ENCODE measurements around the gene TREH.

DNA sequence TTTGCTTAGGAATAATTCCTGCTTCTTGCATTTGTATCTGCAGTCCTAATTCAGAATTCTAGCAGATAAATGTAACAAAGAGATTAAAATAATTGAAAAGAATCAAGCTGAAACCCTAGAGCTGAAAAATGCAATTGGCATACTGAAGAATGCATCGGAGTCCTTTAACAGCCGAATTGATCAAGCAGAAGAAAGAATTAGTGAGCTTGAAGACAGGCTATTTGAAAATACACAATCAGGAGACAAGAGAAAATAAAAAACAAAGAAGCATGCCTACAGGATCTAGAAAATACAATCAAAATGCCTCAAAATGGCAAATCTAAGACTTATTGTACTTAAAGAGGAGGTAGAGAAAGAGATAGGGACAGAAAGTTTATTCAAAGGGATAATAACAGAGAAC, 8.2 kb downstream of the TREH start:
- TF ChIP-seq CTCF (conservative IDR thresholded peaks at IDR 0.05), result no peak
- TF ChIP-seq ZFX (IDR thresholded peaks at IDR 0.05), result no peak

Measured in C4-2B (cell line).